Activated CD4-positive, alpha-beta T cell treated with anti-CD3 and anti-CD28 coated beads, Interleukin-2, amount 50 U/mL, for 24 hours (primary cell): Measurements from ENCODE around the gene CHD6.

ENCODE experiments used
- DNase-seq, 2 donors: peaks; one replicate each; pipeline ENCODE4 v3.0.0-alpha.2; 2020; ENCODE audit warnings: low read depth in 1 of 2, low spot score in 1 of 2

The CHD6 gene

DNA sequence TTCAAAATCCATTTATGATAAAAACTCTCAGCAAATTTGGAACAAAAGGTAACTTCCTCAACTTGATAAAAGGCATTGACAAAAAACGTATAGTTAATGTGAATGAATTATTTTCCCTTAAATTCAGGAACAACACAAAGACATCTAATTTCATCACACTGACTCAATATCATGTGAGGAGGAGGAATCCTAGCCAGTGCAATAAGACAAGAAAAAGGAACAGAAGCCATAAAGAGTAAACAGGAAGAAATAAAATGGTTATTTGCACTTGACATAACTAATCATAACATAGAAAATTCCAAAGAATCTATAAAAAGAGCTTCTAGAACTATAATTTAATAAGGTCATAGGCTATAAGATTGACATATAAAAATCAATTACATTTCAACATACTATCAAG, 31.4 kb downstream of the CHD6 start:
- no peak for DNase-seq

DNA sequence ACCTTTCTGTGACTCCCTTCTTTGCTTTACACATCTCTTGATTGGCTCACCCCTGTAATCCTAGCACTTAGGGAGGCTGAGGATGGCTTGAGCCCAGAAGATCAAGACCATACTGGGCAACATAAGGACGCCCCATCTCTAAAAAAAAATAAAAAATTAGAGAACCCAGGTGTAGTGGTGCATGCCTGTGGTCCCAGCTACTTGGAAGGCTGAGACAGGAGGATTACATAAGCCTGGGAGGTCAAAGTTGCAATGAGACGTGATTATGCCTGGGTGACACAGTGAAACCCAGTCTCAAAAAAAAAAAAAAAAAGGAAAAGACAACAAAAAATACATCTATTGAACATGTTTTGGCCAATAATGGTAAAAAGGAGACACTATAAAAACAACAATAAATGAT, 37.8 kb downstream of the CHD6 start:
- DNase-seq = no peak

DNA sequence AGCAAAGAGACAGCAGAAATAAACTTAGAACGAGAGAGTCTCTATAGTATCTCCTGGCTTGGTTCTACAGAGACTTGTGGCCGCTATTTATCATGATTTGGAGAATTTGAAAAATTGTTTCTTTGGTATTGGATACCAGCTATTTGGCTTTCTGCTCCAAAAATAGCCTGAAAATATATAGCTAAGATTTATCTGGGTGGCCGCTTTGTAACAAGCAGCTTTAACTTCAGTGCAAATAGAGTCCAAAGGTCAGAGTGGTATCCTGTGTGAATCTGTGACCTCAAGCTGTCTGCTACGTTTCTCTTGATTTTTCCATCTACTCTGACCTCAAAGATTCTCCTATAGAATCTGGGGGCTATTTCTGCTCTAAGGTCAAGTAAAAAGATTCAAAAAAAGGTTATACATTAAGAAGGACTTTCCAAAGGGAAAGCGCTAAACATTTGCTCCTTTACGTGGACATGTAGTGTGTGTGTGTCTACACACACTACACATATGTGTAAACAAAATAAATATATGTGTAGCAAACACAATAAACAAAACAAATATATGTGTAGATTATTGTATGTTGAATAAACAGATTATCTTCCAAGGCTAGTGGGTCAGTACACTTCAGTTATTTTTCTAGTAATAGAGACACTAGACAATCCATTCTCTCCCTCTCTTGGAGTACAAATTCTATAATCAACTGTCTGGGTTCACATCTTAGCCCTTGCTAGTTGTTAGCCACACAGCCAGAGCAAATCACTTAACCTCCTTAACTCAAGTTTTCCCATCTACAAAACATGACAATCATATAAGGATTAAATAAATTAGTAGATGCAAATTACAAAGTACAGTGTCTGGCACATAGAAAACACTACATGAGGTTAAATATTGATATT, 40.8 kb downstream of the CHD6 start:
- no peak for DNase-seq

DNA sequence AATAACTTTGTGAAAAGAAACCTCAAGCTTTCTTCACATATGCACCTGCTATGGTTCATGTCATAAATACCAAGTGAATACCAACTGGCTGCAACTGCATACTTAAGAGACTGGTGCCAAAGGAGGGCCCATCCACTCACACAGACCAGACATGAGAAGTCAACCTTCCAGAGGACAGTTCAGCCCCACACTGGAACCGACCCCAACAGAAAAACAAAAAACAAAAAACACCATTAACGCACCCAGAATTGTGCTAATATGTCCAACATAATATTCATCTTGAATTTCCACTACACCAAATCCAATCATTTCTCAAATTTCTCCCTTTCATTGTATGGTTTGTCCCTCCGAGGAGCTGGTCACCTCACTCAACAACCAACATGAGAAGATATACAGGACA, 42.8 kb downstream of the CHD6 start:
- DNase-seq = no peak

DNA sequence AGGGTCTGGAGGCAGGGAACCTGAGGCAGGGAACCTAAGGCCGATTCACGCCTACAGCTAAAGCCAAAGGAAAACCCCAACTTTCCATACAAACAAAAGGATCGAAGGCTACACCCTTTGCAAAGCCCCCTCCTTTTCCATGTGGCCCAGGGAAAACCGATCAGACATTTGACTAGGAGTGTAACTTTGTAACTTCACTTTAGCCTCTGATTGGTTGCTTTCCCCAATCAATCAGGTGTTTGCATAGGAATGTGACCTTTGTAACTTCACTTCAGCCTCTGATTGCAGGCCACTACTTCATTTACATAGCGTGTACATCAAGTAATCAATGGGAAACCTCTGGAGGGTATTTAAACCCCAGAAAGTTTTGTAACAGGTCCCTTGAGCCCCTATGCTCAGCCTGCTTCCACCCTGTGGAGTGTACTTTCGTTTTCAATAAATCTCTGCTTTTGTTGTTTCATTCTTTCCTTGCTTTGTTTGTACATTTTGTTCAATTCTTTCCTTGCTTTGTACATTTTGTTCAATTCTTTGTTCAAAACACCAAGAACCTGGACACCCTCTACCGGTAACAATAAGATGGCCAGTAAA, 43.3 kb downstream of the CHD6 start:
- DNase-seq = no peak

DNA sequence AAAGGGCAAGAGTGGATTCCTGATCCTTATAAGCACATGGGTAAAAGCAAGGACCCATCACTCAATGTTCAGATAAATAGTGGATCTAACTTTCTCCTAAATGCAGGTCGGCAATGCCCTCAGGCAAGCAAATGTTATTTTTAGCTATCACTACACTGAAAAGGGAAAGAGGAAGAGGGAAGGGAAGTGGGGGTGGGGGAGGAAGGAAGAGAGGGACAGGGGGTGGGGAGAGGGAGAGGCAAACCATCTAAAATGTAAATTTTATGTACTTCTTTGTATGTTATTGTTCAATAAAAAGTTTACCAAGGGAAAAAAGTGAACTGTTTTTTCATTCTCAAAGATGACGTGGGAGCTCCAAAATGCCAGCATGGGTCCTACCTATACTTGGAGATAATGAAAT, 44.2 kb downstream of the CHD6 start:
- DNase-seq = no peak

DNA sequence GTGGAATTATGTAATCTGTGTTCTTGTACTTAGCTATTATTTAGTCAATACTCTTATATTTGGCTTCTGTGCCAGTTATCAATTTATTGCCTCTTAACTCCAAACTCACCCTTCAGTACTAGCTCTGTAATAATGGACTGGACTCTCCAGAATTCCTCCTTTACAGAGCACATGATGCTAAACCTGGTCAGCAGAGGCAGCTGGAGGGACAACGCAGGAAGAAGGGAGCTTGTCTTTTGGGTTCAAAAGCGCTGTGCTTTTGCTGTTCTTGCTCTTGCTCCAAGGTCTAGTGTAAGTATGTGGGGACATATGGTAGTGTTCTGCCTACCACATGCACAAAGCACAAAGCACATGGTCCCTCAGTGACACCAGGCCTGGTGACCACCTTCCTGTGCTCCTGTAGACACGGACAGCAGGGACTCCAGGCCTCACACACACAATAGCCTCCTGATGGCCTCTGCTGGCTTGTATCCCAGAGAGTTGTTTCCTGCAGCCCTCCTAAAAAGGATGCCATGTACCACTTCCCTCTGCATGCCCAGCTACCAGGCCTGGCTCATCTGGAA, 46.1 kb downstream of the CHD6 start:
- no peak for DNase-seq

DNA sequence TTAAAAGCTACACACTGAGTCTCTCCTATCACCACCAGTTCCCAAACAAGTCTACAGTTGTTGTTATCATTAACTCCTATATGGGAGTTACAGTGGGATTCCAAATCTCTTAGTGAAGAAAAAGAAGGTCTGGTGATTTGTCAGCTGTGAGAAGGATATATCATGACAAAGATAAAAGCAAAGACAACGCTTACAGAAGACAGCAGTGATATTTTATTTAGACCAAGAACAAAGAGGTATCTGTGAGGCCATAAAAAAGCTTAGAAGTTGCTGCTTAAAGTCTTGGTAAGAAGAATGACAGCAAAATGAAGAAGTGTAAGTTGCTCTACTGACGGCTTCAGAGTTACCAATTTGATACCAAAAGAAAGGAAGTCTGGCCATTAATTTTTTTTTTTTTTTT, 47.2 kb downstream of the CHD6 start:
- DNase-seq = no peak

DNA sequence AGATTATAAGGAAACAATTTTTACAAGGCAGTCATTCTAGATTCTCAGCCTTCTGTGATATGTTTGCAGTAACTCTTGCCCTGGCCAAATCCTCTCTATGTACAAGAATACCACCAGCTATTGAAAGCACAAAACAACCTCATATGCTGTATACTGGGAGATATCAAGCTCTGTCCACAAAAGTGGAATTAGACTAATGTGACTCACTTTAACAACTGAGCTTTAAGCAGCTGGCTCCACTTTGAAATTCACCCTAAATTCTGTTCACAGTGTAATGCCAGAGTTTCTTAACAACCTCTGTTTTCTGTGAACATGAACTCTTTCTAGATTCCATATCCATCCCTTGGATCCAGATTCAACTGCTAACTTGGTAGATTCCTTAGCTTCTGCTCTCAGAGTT, 47.6 kb downstream of the CHD6 start:
- no peak for DNase-seq

DNA sequence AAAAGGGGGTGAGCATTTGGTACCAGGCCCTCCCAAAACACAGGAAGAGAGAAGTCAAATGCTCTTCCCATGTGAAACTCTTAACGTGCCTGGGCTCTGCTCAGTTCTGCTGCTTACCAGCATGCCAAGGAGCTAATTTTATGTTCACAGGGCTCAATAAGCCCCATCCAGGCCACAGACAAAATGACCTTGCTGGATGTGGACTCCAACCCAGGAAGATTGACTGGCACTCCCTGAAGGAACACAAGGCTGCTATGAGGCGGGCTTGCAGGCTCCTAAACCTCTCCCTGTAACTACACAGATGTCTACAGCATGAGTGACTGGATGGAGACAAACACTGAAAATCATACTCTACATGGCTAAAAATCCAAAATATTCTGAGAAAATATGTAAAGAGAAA, 50.6 kb downstream of the CHD6 start:
- DNase-seq = no peak

DNA sequence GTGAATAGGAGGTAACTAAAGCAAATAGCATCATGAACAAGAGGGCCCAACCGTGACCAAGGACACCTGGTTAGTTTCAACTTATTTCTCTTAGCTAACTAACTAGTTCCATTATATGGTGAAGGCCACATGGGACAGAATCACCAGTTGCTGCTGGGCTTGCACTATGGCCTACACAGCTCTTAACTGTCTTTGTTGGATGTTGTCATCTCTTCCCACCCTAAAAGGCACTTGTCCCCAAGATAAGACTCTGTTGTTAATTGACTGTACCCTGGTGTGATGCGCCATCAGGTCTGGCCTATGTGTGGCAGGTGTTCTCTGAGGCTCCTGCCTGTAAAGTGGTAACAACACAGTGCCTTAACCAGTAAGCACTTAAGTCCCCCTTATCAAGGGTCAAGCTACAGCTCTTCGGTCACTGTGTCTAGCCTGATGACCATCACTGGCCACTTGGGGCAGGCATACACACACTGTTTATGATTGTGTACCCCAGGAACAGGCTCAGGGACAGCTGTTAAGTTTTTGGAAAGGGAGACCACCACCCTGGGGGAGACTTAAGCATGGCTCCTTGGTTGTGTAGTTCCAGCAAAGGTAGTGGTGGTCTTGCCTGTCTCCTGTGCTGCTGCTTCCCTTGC, 51.2 kb downstream of the CHD6 start:
- no peak for DNase-seq

DNA sequence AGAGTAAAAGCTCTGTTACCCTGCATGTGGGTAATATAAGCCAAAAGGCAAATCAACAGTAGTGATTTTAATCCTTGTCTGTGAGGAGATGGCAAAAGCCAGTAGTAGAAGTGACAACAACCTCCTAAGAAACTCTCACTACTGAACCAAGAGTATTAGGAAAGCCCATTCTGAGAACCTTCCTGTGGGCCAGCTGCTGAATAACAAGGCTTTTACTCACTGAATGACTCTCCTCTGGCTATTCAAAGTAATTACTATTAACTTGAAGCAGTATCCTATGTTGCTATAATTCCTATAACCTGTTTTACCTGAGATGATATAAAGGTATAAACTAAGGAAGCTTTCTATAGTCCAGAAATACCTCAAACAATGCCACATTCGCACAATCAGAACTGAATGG, 55.1 kb downstream of the CHD6 start:
- no peak for DNase-seq

DNA sequence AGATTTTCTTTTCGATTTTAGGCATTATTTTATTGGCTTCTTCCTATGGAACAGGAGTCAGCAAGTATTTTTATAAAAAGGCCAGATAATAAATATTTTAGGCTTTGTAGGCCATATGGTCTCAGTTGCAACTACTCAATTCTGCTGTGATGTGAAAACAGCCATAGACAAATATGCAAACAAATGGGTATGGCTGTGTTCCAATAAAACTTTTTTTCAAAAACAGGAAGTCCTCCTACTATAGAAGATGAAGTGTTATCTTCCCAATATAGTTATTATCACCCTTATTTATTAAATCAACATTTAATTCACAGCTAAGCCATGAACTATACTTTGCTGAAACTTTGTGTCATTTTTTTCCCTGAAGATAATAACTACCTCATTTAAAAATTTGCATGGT, 57.2 kb downstream of the CHD6 start:
- no peak for DNase-seq

DNA sequence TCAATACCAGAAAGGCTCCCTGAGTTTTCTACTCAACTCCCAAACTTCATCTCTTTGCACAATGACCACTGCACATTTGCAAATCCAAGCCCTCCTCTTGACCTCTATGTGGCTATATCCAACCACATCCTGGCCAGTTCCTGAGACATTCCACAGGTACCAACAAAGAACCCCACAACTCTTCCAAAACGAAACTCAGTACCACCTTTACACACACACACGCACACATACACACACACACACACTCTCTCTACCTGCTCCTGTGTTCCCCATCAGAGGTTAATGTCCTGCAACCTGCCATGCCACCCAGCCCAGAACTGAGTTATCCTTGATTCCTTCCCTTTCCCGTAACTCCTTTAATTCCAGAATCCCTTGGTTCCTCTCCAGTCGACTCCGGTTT, 58.5 kb downstream of the CHD6 start:
- no peak for DNase-seq

DNA sequence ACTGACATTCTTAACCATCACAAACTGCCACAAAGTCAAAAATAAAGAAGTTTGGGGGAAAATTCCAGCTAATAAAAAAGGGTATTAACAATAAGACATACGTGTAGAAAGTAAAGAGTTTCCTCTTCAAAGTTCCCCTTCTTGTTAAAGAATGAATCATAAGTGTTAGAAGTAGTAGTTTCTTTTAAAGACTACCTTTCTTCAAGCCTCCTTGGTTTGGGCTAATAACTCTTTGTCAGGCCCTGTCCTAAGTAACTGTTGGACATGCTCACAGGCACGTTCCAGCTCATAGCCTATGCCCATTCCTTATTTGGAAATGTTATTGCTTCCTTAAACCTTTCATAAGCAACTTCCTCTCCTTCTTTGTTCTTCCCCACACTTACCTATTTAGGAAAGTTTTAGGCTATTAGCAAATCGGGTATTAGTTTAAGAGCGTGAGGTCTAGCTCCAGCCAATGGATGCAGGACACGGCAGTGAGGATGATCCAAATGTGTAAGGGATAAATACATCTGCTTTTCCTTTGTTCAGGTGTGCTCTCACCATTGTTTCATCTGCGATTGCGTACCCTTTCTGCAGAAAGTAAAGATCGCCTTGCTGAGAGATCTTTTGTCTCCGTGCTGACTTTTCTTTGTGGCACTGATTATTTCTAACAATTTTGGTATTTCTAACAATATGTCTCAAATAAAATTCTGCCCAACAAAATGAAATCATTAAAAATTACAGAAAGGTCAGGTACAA, 64.9 kb downstream of the CHD6 start:
- no peak for DNase-seq

DNA sequence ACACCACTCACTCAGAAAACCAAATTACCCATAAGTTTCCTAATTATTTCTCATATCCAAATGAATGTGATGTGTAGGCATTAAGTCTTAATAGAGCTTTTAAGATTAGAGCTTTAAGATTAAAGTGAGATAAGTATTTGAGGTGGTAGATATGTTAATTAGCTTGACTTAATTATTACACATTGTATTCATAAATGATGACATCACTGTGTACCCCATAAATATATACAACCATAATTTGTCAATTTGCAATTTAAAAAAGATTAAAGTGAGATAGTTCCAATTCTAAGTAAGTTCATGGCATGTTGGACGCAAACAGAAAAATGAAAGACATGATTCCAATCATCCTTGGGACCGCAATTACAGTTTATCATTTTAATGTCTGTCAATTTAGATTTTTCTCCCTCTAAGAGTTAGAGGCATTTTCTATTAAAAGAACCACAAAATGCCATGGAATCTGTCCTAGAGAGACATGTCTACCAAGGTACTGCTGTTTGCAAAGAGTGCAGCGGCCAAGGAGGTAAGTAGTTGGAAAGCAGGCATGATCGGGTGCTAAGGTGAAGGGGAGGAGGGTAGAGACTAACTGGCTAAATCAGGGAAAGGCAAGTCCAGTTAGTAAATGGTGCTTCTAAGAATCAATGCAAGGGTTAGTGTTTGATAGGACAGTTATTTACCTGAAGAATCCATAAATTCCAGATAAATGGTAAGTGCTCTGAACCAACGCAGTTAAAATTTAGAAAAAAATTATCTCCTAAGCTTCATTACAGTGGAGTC, 65.7 kb downstream of the CHD6 start:
- DNase-seq = no peak

DNA sequence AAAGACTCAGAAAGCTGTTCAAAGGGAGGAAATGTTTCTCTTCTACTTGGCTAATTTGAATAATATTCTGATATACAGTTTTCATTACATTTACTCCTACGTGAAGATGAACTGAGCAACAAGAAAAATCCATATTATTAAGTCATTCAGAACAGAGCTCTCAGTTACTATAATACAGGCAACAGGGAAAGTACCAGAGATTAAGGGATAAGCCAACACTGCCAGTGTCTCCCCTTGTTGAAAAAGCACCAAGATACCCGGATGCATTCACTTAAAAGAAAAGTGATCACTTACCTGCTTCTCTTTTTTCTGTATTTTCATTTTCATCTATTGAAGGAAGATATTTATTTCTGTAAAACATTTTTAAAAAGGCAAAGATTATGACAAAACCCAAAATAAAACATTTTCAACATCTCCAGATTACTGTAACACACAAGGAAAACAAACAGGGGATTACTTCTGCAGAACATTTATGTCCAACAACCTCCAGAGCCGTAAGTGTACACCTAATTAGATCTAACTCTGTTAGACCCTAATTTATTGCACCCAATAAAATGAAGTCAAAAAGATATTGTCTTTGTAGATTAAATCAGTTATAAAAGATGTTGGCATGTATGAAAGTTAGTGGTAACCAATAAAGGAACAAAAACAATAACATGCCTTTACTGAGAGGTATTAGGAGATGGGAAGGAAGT, 67.0 kb downstream of the CHD6 start:
- no peak for DNase-seq

DNA sequence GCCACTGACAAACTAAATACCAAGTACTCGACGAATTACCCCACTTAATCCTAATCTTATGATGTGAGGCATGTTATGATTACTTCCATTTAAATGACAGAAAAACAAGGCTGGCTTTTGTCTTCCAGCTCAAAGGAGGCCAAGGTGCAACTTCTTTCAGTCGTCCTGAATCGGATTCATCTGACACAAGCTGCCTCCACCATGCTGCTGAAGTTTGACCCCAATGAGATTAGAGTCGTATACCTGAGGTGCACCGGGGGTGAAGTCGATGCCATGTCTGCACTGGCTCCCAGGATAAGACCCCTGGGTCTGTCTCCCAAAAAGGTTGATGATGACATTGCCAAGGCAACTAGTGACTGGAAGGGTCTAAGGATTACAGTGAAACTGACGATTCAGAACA, 71.0 kb downstream of the CHD6 start:
- DNase-seq = no peak

DNA sequence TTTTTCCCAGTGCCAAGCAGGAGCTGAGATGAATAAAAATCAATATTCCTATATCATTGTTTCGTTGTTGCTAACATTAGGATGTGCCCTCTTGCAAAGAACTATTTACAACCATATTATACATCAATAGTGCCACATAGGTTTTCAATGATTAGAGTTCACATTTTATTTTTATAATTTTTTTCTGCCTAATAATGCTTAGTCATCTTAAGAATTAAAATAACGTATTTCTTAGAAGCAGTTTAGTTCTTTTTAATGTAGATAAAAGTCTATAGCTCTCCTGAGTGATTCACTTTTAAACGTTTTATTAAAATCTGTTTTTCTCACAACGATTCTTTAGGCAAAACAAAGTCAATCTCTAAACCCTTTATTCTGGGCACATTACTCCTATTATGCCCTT, 71.6 kb downstream of the CHD6 start:
- no peak for DNase-seq

DNA sequence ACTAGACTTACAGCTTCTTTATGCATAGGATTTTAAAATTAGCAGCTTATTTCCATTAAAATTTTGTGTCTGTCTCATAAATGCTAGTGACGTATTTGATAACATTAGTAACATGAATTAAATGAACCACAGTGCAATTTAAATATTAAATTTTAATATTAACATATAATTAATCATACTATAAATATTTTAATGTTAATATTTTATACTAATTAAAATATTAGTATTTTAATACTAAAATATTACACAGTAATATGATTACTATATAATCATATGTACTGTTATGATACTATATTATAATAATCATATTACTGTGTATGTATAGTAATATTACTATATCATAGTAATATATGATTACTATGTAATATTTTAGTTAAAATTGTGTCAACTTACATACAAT, 73.7 kb downstream of the CHD6 start:
- no peak for DNase-seq
